ENCODE results near the gene TTPAL. TPM values are rescaled to one million over a fixed set of nuclear protein-coding genes. Genes with fewer than 3 reads are reported as not detected.

TTPAL gene
- total RNA-seq, 1 experiment from 2014 or later: 21.1 TPM

GRCh38 chr20:44520881-44521280 lies 45.2 kb downstream of the TTPAL start:
- Histone ChIP-seq H2BK120ac (ENCODE audit: low read depth, low read length, poor library complexity, severe bottlenecking) (no peak overlapping the region), H2BK20ac (ENCODE audit: low read depth, low read length, poor library complexity, severe bottlenecking) (no peak overlapping the region), H3K4ac (ENCODE audit: low read depth, low read length) (no peak overlapping the region), H3K23ac (ENCODE audit: insufficient read length, low read depth, low read length) (no peak overlapping the region), H2BK12ac (ENCODE audit: insufficient read length, low read depth, low read length) (no peak overlapping the region), H3K23me2 (ENCODE audit: insufficient read length, low read depth, low read length, poor library complexity, severe bottlenecking) (peaks cover 3% of the 10 kb centered on the region), H4K91ac (ENCODE audit: insufficient read length, low read depth, low read length) (no peak overlapping the region), H2AK5ac (ENCODE audit: insufficient read length, low read length) (no peak overlapping the region), H3K27me3 (ENCODE audit: insufficient read depth, low read length) (no peaks in the 10 kb centered on the region), H3K9me3 (ENCODE audit: control insufficient read depth, low read depth, low read length) (no peaks in the 10 kb centered on the region), H3K9ac (ENCODE audit: extremely low read depth, insufficient read length, low read length) (peak overlapping the region; percentile 47), H2BK15ac (ENCODE audit: low read depth, low read length) (no peak overlapping the region), H3K79me2 (ENCODE audit: insufficient read depth, low read length) (peaks cover 14% of the 10 kb centered on the region; the same call in 1 of the 2 replicates), H3K18ac (ENCODE audit: insufficient read length, low read depth, low read length) (no peak overlapping the region), H4K5ac (ENCODE audit: insufficient read length, low read depth, low read length) (no peak overlapping the region), H2BK5ac (ENCODE audit: insufficient read length, low read length) (no peak overlapping the region), H3T11ph (ENCODE audit: low read length) (no peak overlapping the region), H3K27ac (ENCODE audit: insufficient read length, low read depth, low read length) (no peak overlapping the region), H4K20me1 (ENCODE audit: control insufficient read depth, insufficient read depth, insufficient read length) (no peaks in the 10 kb centered on the region), H2AFZ (ENCODE audit: low read length) (no peak overlapping the region), H3K14ac (ENCODE audit: insufficient read depth, low read length) (no peak overlapping the region), H3K4me1 (ENCODE audit: insufficient read depth, low read length) (peaks cover 8% of the 10 kb centered on the region; the same call in 1 of the 2 replicates), H3K56ac (ENCODE audit: insufficient read length, low read depth, low read length) (no peak overlapping the region), H3K4me2 (ENCODE audit: insufficient read depth, insufficient read length, low read length) (peak overlapping the region; percentile 87), H4K8ac (replicated peaks; ENCODE audit: insufficient read length, low read depth, low read length) (no peak overlapping the region), H3K79me1 (ENCODE audit: insufficient read depth, low read depth, low read length, poor library complexity, severe bottlenecking) (peaks cover 18% of the 10 kb centered on the region)
- no peaks in the 10 kb centered on the region; a peak in 1 of 7 replicates for H3K36me3 Mint-ChIP-seq (ENCODE audit: insufficient read depth in 1 of 3, low read depth in 3 of 3)
- peak overlapping the region; percentile 85 to 89 for H3K4me3 Mint-ChIP-seq
- H3K4me1 Mint-ChIP-seq: peaks cover 22 to 35% of the 10 kb centered on the region in 2 experiments
- H3K9me3 Mint-ChIP-seq: no peaks in the 10 kb centered on the region
- TF ChIP-seq, protein P1, sequence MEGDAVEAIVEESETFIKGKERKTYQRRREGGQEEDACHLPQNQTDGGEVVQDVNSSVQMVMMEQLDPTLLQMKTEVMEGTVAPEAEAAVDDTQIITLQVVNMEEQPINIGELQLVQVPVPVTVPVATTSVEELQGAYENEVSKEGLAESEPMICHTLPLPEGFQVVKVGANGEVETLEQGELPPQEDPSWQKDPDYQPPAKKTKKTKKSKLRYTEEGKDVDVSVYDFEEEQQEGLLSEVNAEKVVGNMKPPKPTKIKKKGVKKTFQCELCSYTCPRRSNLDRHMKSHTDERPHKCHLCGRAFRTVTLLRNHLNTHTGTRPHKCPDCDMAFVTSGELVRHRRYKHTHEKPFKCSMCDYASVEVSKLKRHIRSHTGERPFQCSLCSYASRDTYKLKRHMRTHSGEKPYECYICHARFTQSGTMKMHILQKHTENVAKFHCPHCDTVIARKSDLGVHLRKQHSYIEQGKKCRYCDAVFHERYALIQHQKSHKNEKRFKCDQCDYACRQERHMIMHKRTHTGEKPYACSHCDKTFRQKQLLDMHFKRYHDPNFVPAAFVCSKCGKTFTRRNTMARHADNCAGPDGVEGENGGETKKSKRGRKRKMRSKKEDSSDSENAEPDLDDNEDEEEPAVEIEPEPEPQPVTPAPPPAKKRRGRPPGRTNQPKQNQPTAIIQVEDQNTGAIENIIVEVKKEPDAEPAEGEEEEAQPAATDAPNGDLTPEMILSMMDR (conservative IDR thresholded peaks at IDR 0.05): no peak
- DNase-seq: no peak
- WGBS (ENCODE audit: extremely low coverage, insufficient read length, low lambda C conversion rate): no CpG with 5 or more reads among the region's 3 CpGs
- H3K27me3 Mint-ChIP-seq (ENCODE audit: low read depth): no peaks in the 10 kb centered on the region
- H3K27ac Mint-ChIP-seq: peak overlapping the region in 1 of 3 experiments; percentile 77; a peak in 1 of 7 replicates

Measured in H9 (cell line).